Germinal center (tissue), 1 donor: ENCODE results near the gene ZNF99.
"Not testable (repeated sequence)": the region's sequence is repeated elsewhere in the genome, so short reads cannot be mapped to it uniquely, and the experiment has no call there.

Experiments used
- DNase-seq: peaks from one replicate; pipeline ENCODE4 v3.0.0; 2012; ENCODE audit warnings: mixed read lengths, low spot score

The ZNF99 gene

DNA sequence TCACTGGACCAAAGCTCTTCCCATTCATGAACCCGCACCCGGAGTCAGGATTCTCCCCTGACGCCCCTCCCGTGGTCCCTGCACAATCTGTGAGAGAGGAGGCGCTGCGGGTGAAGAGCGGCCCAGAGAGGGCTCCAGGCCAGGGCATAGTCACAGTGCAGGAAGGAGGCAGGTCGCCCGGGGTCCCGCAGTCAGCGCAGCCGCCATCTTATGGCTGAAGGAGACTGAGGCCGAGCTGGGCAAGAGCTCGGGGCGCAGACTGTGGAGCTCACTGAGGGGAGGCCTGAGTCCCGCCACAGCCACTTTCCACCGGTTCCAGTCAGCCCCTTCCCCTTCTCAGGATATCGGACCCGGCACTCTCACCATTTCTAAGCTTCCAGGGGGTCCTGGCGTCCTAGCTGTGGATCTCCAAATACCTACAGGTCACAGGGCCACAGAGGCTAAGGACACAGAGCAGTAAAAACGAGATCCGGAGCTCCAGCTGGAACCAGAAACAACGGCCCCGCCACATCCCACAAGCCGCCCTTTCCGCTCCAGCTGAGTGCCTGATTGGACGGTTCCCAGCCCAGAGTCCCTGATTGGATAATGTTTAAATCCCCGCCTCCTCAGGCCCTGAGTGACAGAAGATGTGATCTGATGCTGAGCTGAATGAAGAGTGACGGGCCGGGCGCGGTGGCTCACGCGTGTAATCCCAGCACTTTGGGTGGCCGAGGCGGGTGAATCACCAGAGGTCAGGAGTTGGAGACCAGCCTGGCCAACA lies at the start of gene ZNF99:
Gene ZNF99 (minus strand): TSS at position 501 of the 760 bp plus-strand sequence. CDS start 135 bp downstream, at position 366.
- no peak for DNase-seq

DNA sequence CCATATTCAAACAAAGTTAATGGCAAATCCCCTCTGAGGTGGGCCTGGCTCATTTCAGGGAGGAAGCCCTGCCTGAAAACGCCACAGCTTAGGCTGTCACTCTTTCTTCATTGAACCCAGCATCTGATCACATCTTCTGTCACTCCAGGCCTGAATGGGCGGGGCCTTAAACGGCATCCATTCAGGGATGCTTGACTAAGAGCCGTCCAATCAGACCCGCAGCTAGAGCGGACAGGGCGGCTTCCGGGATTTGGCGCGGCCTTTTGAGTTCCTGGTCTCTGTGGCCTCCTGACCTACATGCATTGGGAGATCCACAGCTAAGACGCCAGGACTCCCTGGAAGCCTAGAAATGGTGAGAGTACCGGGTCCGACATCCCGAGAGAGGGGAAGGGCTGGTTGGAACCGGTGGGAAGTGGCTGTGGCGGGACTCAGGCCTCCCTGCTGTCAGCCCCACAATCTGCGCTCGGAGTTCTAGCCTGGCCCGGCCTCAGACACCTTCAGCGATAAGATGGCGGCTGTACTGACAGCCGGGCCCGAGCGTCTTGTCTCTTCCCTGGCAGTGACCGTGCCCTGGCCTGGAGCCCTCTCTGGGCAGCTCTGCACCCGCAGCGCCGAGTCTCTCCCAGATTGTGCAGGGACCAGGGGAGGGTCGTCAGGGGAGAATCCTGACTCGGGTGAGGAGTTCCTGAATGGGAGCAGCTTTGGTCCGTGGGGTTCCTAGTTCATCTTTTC lies 48.2 kb upstream of the ZNF99 start, which contains the start of gene ZNF723:
Gene ZNF723 (plus strand): TSS at position 261 of the 732 bp plus-strand sequence. CDS start 89 bp downstream, at position 350.
- no peak for DNase-seq

DNA sequence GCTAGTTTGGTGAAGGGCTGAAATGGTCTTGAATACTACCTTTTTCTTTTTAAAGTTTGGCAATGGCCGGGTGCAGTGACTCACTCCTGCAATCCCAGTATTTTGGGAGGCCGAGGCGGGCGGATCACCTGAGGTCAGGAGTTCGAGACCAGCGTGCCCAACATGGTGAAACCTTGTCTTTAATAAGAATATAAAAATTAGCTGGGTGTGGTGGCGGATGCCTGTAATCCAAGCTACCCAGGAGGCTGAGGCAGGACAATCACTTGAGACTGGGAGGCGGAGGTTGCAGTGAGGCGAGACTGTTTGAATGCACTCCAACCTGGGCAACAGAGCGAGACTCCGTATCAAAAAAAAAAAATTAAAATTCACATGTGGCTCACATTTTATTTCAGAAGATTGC lies 47.3 kb upstream of the ZNF99 start:
- DNase-seq, result no peak

DNA sequence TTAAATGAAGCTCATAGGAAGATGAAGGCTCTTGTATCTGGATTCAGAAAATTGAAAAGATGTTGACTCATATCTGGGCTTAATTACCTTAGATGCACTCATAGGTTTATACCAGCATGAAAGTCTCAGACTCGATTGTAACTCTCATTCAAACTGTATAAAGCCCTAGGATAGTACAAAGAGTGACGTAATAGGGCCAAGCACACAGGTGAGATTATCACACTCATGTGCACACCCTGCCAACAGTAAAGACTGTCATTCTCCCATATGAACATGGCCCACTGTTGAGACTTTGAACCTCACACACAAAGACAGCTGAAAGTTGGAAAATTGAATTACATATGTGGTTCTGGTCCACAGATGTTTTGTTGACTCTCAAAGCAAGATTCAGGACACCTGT lies 30.2 kb upstream of the ZNF99 start:
- no peak for DNase-seq

DNA sequence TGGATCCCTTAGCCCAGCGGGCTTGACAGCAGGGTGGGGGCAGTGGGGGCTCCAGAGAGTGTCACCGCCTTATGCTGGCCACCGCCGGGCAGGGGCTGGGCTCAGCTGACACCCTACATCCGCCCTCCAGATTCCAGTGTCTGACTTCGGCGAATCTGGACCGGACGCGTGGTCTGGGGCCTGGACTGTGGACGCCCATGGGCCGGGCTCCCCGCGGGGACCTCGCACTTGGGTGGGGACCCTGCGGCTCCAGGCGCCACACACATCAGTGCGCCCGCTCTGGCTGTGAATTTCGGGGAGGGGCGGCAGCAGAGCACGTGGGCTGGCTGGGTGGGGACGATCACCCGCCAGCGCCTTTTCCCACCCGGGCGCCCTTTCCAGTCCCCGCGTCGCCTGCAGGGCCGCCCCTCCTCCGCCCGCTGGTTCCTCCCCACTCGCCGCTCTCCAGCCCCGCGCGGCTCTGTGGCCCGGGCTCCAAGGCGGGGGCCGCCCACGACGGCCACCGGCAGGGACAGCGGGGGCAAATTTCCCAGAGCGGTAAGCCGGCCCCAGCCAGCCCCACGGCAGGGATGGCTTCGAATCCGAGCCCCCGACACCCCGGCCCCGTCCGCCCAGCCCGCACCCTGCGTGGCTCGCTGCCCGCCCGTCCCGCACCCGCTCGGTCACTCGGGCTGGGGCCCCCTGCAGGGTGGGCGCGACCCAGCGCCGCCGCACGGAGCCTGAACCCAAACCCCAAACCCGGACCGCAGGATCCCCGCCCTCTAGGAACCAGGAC lies 23.3 kb upstream of the ZNF99 start:
- no peak for DNase-seq

DNA sequence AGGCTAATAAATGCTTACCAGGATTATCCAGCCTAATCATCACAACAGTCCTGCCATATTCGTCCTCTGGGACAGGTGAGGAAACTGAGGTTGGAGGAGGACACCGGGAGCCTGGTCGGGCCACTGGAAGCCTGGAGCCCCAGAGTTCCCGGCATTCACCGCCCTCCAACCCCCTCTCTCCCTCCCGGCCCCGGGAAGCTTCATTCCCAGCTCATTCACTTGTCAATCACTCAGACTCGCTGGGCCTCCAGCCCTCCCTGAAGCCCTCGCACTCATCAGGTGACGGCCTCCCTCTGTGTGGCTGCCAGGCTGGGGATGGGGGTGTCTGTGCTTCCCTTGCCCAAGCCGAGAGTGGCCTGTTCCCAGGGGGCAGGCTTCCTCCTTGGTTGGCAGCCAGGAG lies 22.5 kb upstream of the ZNF99 start:
- DNase-seq, result no peak

DNA sequence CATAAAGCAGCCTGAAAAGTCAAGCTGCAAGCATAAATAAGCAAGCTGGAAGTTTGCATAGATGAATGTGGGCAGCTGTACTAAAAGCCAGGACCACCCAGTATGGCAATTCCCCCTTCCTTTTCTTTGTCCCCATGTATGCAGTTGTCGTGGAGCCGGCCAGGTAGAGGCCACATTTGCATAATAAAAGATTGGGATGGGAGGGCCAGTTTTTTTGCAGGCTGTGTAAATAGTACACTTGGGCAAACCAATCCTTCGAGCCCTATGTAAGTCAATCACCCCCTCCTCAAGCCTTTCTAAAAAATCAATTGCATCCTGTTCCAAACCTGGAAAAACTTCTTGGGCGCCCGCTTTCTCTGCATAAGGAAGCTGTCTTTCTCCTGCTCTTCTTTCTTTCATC lies 13.1 kb upstream of the ZNF99 start:
- DNase-seq, result no peak

DNA sequence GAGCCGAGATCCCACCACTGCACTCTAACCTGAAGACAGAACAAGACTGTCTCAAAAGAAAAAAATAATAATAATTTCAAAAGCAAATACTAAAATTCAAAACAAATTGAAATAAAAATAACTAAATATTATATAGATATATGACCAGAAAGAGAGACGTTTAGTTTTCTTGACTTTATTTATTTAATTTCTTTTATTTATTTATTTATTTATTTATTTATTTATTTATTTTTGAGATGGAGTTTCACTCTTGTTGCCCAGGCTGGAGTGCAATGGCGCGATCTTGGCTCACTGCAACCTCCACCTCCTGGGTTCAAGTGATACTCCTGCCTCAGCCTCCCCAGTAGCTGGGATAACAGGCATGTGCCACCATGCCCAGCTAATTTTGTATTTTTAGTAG lies 8.9 kb upstream of the ZNF99 start:
- not testable (repeated sequence) for DNase-seq

DNA sequence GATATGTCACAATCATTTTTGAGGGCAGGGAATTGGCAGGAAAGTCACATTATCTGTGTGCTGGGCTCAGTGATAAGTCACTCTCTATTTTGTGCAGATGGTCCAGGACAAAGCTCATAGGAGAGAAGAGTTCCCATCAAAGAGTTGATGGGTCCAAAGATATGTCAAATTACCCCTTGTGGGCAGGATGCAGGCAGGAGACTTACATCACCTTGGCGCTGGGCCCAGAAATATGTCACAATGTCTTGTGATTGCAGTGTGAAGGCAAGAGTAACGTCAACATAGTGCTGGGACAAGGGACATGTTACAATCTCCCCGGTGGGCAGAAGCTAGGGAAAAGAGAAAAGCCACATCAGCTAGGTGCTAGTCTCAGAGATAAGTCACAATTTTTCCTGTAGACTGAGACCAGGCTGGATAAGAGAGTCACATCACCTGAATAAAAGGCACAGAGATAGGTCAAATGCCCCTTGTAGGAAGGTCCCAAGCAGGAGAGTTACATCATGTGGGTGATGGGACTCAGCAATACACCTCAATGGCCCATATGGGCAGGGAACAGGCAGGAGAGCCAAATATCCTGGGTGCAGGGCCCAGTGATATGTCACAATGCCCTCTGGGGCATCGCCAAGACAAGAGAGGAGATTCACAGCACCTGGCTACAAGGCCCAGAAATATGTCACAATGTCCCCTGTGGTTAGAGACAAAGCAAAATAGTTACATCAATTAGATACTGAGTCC lies 47.9 kb downstream of the ZNF99 start:
- no peak for DNase-seq

DNA sequence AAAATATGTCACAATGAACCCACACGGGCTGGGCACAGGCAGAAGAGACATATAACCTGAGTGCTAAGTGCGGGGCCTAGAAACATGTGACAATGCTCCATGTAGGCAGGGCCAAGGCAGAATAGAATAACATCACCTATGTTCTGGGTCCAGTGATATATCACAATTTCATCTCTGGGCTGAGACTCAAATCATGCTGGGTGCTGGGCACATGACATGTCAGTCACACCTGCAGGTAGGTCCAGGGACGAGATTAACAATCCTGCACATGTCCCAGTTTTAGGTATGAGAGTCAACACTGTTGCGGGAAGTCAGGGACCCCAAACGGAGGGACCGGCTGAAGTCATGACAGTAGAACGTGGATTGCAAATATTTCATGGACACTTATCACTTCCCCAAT lies 50.3 kb downstream of the ZNF99 start:
- no peak for DNase-seq

DNA sequence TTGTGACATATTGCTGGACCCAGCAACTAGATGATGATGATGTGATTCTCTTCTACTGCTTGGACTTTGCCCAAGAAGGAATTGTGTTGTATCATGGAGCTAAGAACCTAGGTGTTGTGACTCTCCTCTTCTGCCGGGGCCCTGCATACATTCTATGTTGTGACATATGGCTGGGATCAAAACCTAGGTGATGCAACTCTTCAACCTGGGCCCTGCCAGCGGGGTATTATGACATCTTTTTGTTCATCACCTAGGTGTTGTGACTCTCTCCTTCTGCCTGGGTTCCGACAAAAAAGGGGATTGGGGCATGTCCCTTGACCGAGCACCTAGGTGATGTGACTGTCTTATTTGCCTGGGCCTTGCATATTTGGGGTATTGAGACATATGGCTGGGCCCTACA lies 55.7 kb downstream of the ZNF99 start:
- DNase-seq, result not testable (repeated sequence)

DNA sequence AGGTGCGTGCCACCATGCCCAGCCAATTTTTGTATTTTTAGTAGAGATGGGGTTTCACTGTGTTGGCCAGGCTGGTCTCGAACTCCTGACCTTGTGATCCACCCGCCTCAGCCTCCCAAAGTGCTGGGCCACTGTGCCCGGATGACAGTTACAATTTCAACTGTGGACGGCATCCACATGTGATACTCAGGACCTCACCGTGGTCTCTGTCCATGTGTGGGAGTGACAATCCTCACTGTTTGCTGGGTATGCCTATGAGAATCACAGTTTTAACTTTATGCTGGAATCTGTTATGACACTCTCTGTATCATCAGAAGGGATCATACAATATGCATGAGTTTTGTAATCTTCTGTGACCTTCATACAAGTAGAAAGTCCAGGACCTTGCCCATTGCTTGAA lies 62.4 kb downstream of the ZNF99 start:
- not testable (repeated sequence) for DNase-seq

DNA sequence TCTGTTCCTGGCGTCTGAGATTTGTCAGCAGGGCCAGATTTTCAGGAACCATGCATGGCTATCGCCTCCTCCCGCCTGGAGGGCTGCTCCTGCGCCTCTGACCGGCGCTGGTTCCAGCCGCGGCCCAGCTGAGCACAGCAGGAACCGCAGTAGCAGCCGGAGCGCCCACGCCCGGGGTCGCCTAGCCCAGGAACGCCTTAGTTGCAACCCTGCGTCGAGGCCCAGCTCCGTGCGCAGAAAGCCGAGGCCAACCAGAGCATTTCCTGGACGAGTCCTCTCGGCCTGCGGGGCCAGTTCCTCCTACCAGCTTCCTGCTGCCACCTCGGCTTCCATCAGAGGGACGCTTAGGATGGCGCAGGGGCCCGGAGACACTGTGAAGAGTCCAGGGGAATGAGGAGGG lies 75.0 kb downstream of the ZNF99 start:
- DNase-seq, result no peak

DNA sequence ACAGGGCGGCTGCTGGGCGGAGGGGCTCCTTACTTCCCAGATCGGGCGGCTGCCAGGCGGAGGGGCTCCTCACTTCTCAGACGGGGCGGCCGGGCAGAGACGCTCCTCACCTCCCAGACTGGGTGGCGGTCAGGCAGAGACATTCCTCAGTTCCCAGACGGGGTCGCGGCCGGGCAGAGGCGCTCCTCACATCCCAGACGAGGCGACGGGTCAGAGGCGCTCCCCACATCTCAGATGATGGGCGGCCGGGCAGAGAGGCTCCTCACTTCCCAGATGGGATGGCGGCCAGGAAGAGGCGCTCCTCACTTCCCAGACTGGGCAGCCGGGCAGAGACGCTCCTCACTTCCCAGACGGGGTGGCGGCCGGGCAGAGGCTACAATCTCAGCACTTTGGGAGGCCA lies 80.9 kb downstream of the ZNF99 start:
- DNase-seq, result not testable (repeated sequence)

DNA sequence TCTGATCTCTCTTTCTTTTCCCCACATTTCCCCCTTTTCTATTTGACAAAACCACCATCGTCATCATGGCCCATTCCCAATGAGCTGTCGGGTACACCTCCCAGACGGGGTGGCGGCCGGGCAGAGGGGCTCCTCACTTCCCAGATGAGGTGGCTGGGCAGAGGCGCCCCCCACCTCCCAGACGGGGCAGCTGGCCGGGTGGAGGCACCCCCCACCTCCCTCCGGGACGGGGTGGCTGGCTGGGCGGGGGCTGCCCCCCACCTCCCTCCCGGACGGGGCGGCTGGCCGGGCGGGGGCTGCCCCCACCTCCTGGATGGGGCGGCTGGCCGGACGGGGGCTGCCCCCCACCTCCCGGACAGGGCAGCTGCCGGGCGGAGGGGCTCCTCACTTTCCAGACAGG lies 81.3 kb downstream of the ZNF99 start:
- not testable (repeated sequence) for DNase-seq
